H1 (cell line): ENCODE measurements around the gene EVA1B. TPM values are rescaled to one million over a fixed set of nuclear protein-coding genes. Genes with fewer than 3 reads are reported as not detected.

ENCODE experiments used
- CTCF ChIA-PET: fragments of 300-600 bp; sonication (Branson Sonifier 250); formaldehyde crosslinking; loops from one replicate; lab custom pipeline; 2021; ENCODE audit not compliant: partially characterized antibody; lab: Charles Lee
- POLR2A ChIA-PET: fragments of 300-600 bp; sonication (Branson Sonifier 250); formaldehyde crosslinking; loops from one replicate; lab custom pipeline; 2021; ENCODE audit warnings: inconsistent platforms; ENCODE audit not compliant: partially characterized antibody; lab: Charles Lee
- DNase-seq, 2 experiments: peaks; one replicate each; pipeline versions ENCODE4 v3.0.0 to v3.0.0-alpha.2; 2010 to 2022; ENCODE audit warnings: low spot score in 2 of 2, low read depth in 1 of 2, mixed read lengths in 1 of 2
- FAIRE-seq: peaks from 2 replicates; lab custom pipeline; 2011; peaks lifted over from hg19 to GRCh38; lab: Jason Lieb, UNC
- H2AFZ ChIP-seq: 2 replicates; pipeline ENCODE4 v1.8.1; 2012; ENCODE audit warnings: low read length, inconsistent platforms
- H2AK5ac ChIP-seq: 2 replicates; pipeline ENCODE4 v1.6.1; 2013; ENCODE audit warnings: low read depth, low read length
- H2BK120ac ChIP-seq: replicated peaks from 2 replicates; pipeline ENCODE3; 2013; ENCODE audit warnings: low read depth, low read length, inconsistent platforms
- H2BK12ac ChIP-seq: 2 replicates; pipeline ENCODE4 v1.6.1; 2013; ENCODE audit warnings: low read depth, low read length
- H2BK15ac ChIP-seq: 2 replicates; pipeline ENCODE4 v1.6.1; 2013; ENCODE audit warnings: low read length
- H2BK20ac ChIP-seq: 2 replicates; pipeline ENCODE4 v1.6.1; 2013; ENCODE audit warnings: low read length
- H2BK5ac ChIP-seq: 2 replicates; pipeline ENCODE4 v1.6.1; 2013; ENCODE audit warnings: low read depth, low read length
- H3K14ac ChIP-seq: 2 replicates; pipeline ENCODE4 v1.6.1; 2013; ENCODE audit warnings: inconsistent platforms; ENCODE audit not compliant: insufficient read length
- H3K18ac ChIP-seq: 2 replicates; pipeline ENCODE4 v1.6.1; 2013; ENCODE audit warnings: low read length; ENCODE audit errors: extremely low read depth
- H3K23ac ChIP-seq: 2 replicates; pipeline ENCODE4 v1.6.1; 2013; ENCODE audit warnings: inconsistent platforms; ENCODE audit not compliant: insufficient read length
- H3K23me2 ChIP-seq: 2 replicates; pipeline ENCODE4 v1.6.1; 2013; ENCODE audit warnings: low read depth, low read length
- H3K27ac ChIP-seq: 2 replicates; pipeline ENCODE4 v1.6.1; 2011; ENCODE audit warnings: low read depth, low read length, inconsistent platforms
- H3K27me3 ChIP-seq, 4 experiments: replicated peaks in 1 of 4; 1 replicate in 1 of 4; 2 replicates in 3 of 4; pipeline versions ENCODE4 v1.6.1 to v1.8.1; 2011 to 2013; ENCODE audit warnings: low read length in 3 of 4, mild to moderate bottlenecking in 3 of 4, inconsistent platforms in 2 of 4, mixed read lengths in 2 of 4, moderate library complexity in 1 of 4; ENCODE audit not compliant: control insufficient read depth in 3 of 4, insufficient read depth in 3 of 4; ENCODE audit errors: extremely low read depth in 1 of 4
- H3K36me3 ChIP-seq, 4 experiments: 2 replicates each; pipeline versions ENCODE4 v1.6.1 to v1.8.1; 2011 to 2013; ENCODE audit warnings: mild to moderate bottlenecking in 4 of 4, low read length in 3 of 4, moderate library complexity in 2 of 4, control low read depth in 1 of 4, inconsistent platforms in 1 of 4; ENCODE audit not compliant: insufficient read depth in 4 of 4, control insufficient read depth in 2 of 4
- H3K4ac ChIP-seq: replicated peaks from 2 replicates; pipeline ENCODE3; 2013; ENCODE audit warnings: low read length, low read depth, mixed read lengths, inconsistent platforms; ENCODE audit not compliant: insufficient read length
- H3K4me1 ChIP-seq, 4 experiments: replicated peaks in 1 of 4; 1 replicate in 1 of 4; 2 replicates in 3 of 4; pipeline versions ENCODE4 v1.6.1 to v1.8.1; 2011 to 2013; ENCODE audit warnings: low read length in 3 of 4, inconsistent platforms in 2 of 4, mixed read lengths in 1 of 4; ENCODE audit not compliant: insufficient read depth in 4 of 4, control insufficient read depth in 3 of 4
- H3K4me2 ChIP-seq, 2 experiments: 2 replicates each; pipeline versions ENCODE4 v1.6.1 to v1.8.1; 2011 to 2013; ENCODE audit warnings: low read depth in 2 of 2, low read length in 2 of 2, control low read depth in 1 of 2, inconsistent platforms in 1 of 2, mild to moderate bottlenecking in 1 of 2; ENCODE audit not compliant: insufficient read depth in 1 of 2
- H3K4me3 ChIP-seq, 4 experiments: fragments of 200-600, 300-600 bp in 1 of 4; sonication (generic), shearing (Covaris generic), sonication (Bioruptor Twin) in 1 of 4; 2 replicates each; pipeline versions ENCODE4 v1.5.1 to v1.8.1; 2011 to 2016; ENCODE audit warnings: low read length in 4 of 4, low read depth in 3 of 4, control low read depth in 2 of 4, inconsistent platforms in 2 of 4, mild to moderate bottlenecking in 2 of 4, mixed read lengths in 1 of 4, moderate library complexity in 1 of 4; ENCODE audit not compliant: insufficient read depth in 2 of 4; ENCODE audit errors: extremely low read depth in 1 of 4
- H3K56ac ChIP-seq: replicated peaks from 2 replicates; pipeline ENCODE3; 2013; ENCODE audit warnings: low read depth, mild to moderate bottlenecking, mixed read lengths, low read length, inconsistent platforms; ENCODE audit not compliant: insufficient read length
- H3K79me1 ChIP-seq: 2 replicates; pipeline ENCODE4 v1.6.1; 2013; ENCODE audit warnings: low read depth, low read length, control low read depth
- H3K79me2 ChIP-seq, 2 experiments: 2 replicates each; pipeline versions ENCODE4 v1.6.1 to v1.8.1; 2012 to 2013; ENCODE audit warnings: low read length in 2 of 2, mild to moderate bottlenecking in 2 of 2, inconsistent platforms in 1 of 2; ENCODE audit not compliant: insufficient read depth in 2 of 2, control insufficient read depth in 1 of 2
- H3K9ac ChIP-seq, 4 experiments: replicated peaks in 1 of 4; 1 replicate in 1 of 4; 2 replicates in 3 of 4; pipeline versions ENCODE4 v1.6.1 to v1.8.1; 2011 to 2013; ENCODE audit warnings: low read depth in 3 of 4, low read length in 3 of 4, control low read depth in 2 of 4, mild to moderate bottlenecking in 2 of 4, moderate library complexity in 2 of 4, inconsistent platforms in 1 of 4; ENCODE audit errors: extremely low read depth in 1 of 4
- H3K9me3 ChIP-seq, 2 experiments: 2 replicates each; pipeline versions ENCODE4 v1.6.1 to v1.8.1; 2012 to 2013; ENCODE audit warnings: mild to moderate bottlenecking in 2 of 2, moderate library complexity in 2 of 2, control low read depth in 1 of 2, inconsistent platforms in 1 of 2, low read depth in 1 of 2, low read length in 1 of 2, mixed read lengths in 1 of 2; ENCODE audit not compliant: insufficient read depth in 2 of 2
- H4K20me1 ChIP-seq, 2 experiments: replicated peaks in 1 of 2; 2 replicates each; pipeline versions ENCODE3 to v1.8.1; 2011 to 2013; ENCODE audit warnings: inconsistent platforms in 2 of 2, low read length in 2 of 2, mild to moderate bottlenecking in 1 of 2; ENCODE audit not compliant: insufficient read depth in 2 of 2, control insufficient read depth in 1 of 2
- H4K5ac ChIP-seq: 2 replicates; pipeline ENCODE4 v1.6.1; 2013; ENCODE audit warnings: low read length, low read depth, mixed read lengths, inconsistent platforms; ENCODE audit not compliant: insufficient read length
- H4K8ac ChIP-seq: 2 replicates; pipeline ENCODE4 v1.8.0; 2013; ENCODE audit warnings: mild to moderate bottlenecking, moderate library complexity, low read length, inconsistent platforms; ENCODE audit not compliant: insufficient read depth; ENCODE audit errors: extremely low read depth
- H4K91ac ChIP-seq: replicated peaks from 2 replicates; pipeline ENCODE3; 2013; ENCODE audit warnings: low read length, mixed read lengths, inconsistent platforms; ENCODE audit not compliant: insufficient read length
- NRF1 ChIP-seq: IDR thresholded peaks from 2 replicates; pipeline ENCODE4 v1.6.1; 2011; ENCODE audit warnings: mild to moderate bottlenecking, low read depth, low read length, improper control_type of control experiment
- YY1 ChIP-seq: IDR thresholded peaks from 2 replicates; pipeline ENCODE4 v1.6.1; 2011; ENCODE audit warnings: low read depth, mild to moderate bottlenecking, low read length
- WGBS, 2 experiments: shearing (Covaris generic) in 1 of 2; methylation state at CpG; one replicate each; pipeline versions ENCODE4 v1.1.6 to v1.1.7; 2013 to 2015; ENCODE audit warnings: low lambda C conversion rate in 2 of 2, mixed read lengths in 2 of 2, inconsistent platforms in 1 of 2, low coverage in 1 of 2, missing lambda C conversion rate in 1 of 2; ENCODE audit not compliant: insufficient replicate concordance in 2 of 2, insufficient coverage in 1 of 2, insufficient read length in 1 of 2; ENCODE audit errors: extremely low coverage in 1 of 2, missing lambda C conversion rate in 1 of 2; 5-methylcytosine and 5-hydroxymethylcytosine counted together
- polyA plus RNA-seq, 7 experiments: library from polyadenylated mRNA; depleted of rRNA in 3 of 7; stranded (reverse) in 5 of 7; unstranded in 2 of 7; fragments of >200 nt in 5 of 7; fragments of 200-250 nt in 2 of 7; gene quantifications; 1 replicate in 5 of 7; 2 replicates in 1 of 7; 4 replicates in 1 of 7; pipeline versions ENCODE4 v1.2.1 to v1.2.3, GENCODE V29; 2011 to 2013; ENCODE audit warnings: missing spikeins in 2 of 7, mixed read lengths in 2 of 7
- total RNA-seq: library from RNA; stranded (reverse); fragmentation: NEBNext Ultra II Directional; extraction: Animal tissue kit (Norgen Biotek cat#: 25700); gene quantifications from 2 replicates; pipeline ENCODE4 v1.2.1, GENCODE V29; 2021

The EVA1B gene
- total and polyA plus RNA-seq, 2 of the 8 experiments (the other 6 are each of a cell fraction or from before 2014, with no cell fraction given): 10.0 to 19.9 TPM

DNA sequence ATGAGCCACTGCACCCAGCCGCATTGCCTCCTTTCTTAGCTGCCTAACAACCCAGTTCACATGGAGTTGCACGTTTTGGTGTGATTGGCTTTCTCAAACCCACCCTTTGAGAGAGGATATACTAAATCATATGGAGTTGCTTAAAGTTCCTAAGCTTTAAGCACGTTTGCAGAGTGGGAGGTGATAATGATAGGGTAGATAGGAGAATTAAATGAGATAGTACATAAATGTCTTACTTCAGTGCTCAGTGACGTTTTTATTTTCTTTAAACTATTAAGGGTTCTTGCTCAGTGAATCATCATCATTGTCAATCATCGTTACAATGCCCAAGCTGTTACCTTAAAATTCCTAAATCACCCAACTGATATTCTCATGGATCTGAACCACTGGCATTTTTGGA, 20.2 kb downstream of the EVA1B start:
- Histone ChIP-seq H4K5ac (no peak overlapping the region), H3K18ac (no peak overlapping the region), H3K9ac (no peak overlapping the region), H3K4ac (no peak overlapping the region), H3K79me2 (no peaks in the 10 kb centered on the region), H3K79me1 (no peaks in the 10 kb centered on the region; the same call in 1 of the 2 replicates), H2BK20ac (no peak overlapping the region), H3K14ac (no peak overlapping the region), H4K8ac (no peak overlapping the region), H4K91ac (no peak overlapping the region), H3K23ac (no peak overlapping the region), H2BK15ac (no peak overlapping the region), H3K56ac (no peak overlapping the region), H3K9me3 (no peaks in the 10 kb centered on the region), H3K27ac (no peak overlapping the region), H2AFZ (no peak overlapping the region), H4K20me1 (peaks cover 0 to 12% of the 10 kb centered on the region in 2 experiments), H3K36me3 (peaks cover 19 to 53% (median 39%) of the 10 kb centered on the region in 4 experiments), H2AK5ac (no peak overlapping the region), H2BK120ac (no peak overlapping the region), H3K4me1 (peaks cover 0 to 9% (median 6%) of the 10 kb centered on the region in 4 experiments; a peak in 6 of 7 replicates), H3K27me3 (no peaks in the 10 kb centered on the region), H3K4me2 (no peak overlapping the region), H3K23me2 (peaks cover 6% of the 10 kb centered on the region), H2BK5ac (no peak overlapping the region), H2BK12ac (no peak overlapping the region), H3K4me3 (no peak overlapping the region)
- FAIRE-seq (no peak), DNase-seq (no peak)
- POLR2A ChIA-PET: interaction anchor here (1.1 kb wide), 1 partner anchor 14 kb away, joined by 3 read pairs; no protein-coding TSS in a partner anchor
- CTCF ChIA-PET: interaction anchor here (0.6 to 10.4 kb wide), 7 partner anchors 13 to 121 kb away, joined by 3 to 68 read pairs (median 4); no protein-coding TSS in a partner anchor
- WGBS, 2 experiments: 90% methylated on average over 5 of the region's 5 CpGs; no CpG with 5 or more reads in 1 of the 2 experiments
- TF ChIP-seq NRF1 (no peak), YY1 (no peak)
